ENCODE results near the gene EIF1AD. TPM values are rescaled to one million over a fixed set of nuclear protein-coding genes. Genes with fewer than 3 reads are reported as not detected.

The EIF1AD gene
- total and polyA plus RNA-seq, 3 donors from 2014 or later = 42.5 to 46.5 (median 43.2) TPM

DNA sequence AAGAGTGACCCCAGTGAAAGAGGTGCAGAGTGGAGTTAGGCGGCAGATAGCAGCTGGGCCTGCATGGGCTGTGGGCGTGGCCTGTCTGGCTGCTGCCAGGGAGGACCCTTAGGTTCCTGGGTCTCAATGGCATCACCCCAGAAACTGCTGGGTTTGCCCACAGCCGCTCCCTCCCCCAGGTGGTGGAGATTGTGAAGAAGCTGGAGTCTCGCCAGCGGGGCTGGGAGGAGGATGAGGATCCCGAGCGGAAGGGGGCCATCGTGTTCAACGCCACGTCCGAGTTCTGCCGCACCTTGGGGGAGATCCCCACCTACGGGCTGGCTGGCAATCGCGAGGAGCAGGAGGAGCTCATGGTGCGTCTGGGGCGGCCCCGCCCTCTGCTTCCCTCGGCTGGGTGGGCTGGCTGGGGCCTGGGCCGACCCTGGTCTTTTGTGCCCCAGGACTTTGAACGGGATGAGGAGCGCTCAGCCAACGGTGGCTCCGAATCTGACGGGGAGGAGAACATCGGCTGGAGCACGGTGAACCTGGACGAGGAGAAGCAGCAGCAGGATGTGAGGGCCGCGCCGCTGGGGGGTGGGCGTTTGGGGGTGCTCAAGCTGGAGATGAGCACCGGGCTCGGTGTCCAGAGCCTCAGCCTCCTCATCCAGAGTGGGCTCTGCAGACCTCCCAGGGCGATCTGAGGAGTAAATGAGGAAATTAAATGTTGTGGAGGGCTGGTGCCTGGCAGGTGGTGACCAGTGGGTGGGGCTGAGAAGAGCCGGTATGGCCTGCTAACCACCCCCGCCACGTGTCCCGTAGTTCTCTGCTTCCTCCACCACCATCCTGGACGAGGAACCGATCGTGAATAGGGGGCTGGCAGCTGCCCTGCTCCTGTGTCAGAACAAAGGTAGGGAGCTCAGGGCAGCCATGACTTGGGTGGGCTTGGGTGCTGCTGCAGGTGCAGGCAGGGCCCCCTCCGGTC, 25.5 kb downstream of the EIF1AD start:
- DNase-seq = no peak
- H3K27me3 ChIP-seq = no peaks in the 10 kb centered on the region
- no peak for TF ChIP-seq POLR2A (IDR thresholded peaks at IDR 0.05)
- TF ChIP-seq, protein P1, sequence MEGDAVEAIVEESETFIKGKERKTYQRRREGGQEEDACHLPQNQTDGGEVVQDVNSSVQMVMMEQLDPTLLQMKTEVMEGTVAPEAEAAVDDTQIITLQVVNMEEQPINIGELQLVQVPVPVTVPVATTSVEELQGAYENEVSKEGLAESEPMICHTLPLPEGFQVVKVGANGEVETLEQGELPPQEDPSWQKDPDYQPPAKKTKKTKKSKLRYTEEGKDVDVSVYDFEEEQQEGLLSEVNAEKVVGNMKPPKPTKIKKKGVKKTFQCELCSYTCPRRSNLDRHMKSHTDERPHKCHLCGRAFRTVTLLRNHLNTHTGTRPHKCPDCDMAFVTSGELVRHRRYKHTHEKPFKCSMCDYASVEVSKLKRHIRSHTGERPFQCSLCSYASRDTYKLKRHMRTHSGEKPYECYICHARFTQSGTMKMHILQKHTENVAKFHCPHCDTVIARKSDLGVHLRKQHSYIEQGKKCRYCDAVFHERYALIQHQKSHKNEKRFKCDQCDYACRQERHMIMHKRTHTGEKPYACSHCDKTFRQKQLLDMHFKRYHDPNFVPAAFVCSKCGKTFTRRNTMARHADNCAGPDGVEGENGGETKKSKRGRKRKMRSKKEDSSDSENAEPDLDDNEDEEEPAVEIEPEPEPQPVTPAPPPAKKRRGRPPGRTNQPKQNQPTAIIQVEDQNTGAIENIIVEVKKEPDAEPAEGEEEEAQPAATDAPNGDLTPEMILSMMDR (IDR thresholded peaks at IDR 0.05) = no peak
- no peaks in the 10 kb centered on the region for H3K36me3 ChIP-seq (ENCODE audit: low read depth, missing control alignments)
- H3K27ac ChIP-seq = no peak overlapping the region
- intact Hi-C loops (cut with DNase I; ENCODE audit: low total_unique reads) = no loop called here
- no peaks in the 10 kb centered on the region for H3K9me3 ChIP-seq
- WGBS, 2 donors = 81 to 83% methylated on average over 19 to 43 of the region's 43 CpGs
- H3K4me1 ChIP-seq = no peaks in the 10 kb centered on the region
- H3K4me3 ChIP-seq = no peak overlapping the region

DNA sequence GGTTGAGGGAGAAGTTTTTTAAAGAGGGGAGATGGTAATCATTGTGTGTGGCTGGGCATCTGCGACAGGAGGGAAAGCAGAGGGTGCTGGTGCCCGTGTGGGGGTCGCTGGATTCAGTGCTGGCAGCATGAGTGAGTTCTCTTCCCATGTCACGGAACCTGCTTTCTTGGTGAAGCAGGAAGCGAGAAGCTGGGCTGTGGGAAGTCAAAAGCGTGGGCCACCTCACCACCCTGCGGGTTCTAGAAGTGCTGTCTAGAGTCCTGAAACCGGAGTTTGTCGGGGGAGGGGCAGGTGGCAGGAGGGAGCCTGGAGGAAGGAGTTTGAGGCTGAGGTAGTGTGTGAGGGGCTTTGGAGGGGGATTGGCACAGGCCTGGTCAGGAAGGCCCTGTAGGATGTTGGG, 26.2 kb downstream of the EIF1AD start:
- no peak overlapping the region for H3K27ac ChIP-seq
- H3K36me3 ChIP-seq (ENCODE audit: low read depth, missing control alignments) = no peaks in the 10 kb centered on the region
- H3K27me3 ChIP-seq = no peaks in the 10 kb centered on the region
- no peaks in the 10 kb centered on the region for H3K4me1 ChIP-seq
- no peak overlapping the region for H3K4me3 ChIP-seq
- DNase-seq = no peak
- TF ChIP-seq, protein P1 (IDR thresholded peaks at IDR 0.05) = no peak
- no peak for TF ChIP-seq POLR2A (IDR thresholded peaks at IDR 0.05)
- intact Hi-C loops (cut with DNase I; ENCODE audit: low total_unique reads) = no loop called here
- WGBS, 2 donors = 93 to 94% methylated on average over 9 of the region's 9 CpGs
- no peaks in the 10 kb centered on the region for H3K9me3 ChIP-seq

- Histone ChIP-seq H3K9me3 (no peaks in the 10 kb centered on the region), H3K27me3 (no peaks in the 10 kb centered on the region), H3K4me1 (peaks cover 19% of the 10 kb centered on the region), H3K4me3 (no peak overlapping the region), H3K36me3 (ENCODE audit: low read depth, missing control alignments) (no peaks in the 10 kb centered on the region), H3K27ac (no peak overlapping the region)
- no peak for DNase-seq
- WGBS, 2 donors = 94 to 95% methylated on average over 12 to 13 of the region's 13 CpGs
- intact Hi-C loops (cut with DNase I; ENCODE audit: low total_unique reads) = no loop called here
- TF ChIP-seq POLR2A (IDR thresholded peaks at IDR 0.05) = no peak
- TF ChIP-seq, protein P1 (IDR thresholded peaks at IDR 0.05) = no peak
Observed at GRCh38 chr11:65973439-65974110, 28.4 kb downstream of the EIF1AD start.

GRCh38 chr11:65972116-65972515, 29.8 kb downstream of the EIF1AD start:
- Histone ChIP-seq H3K36me3 (ENCODE audit: low read depth, missing control alignments) (no peaks in the 10 kb centered on the region), H3K27ac (no peak overlapping the region), H3K27me3 (no peaks in the 10 kb centered on the region), H3K9me3 (no peaks in the 10 kb centered on the region), H3K4me3 (no peak overlapping the region), H3K4me1 (peaks cover 20% of the 10 kb centered on the region)
- DNase-seq = no peak
- intact Hi-C loops (cut with DNase I; ENCODE audit: low total_unique reads) = no loop called here
- TF ChIP-seq, protein P1 (IDR thresholded peaks at IDR 0.05) = no peak
- TF ChIP-seq POLR2A (IDR thresholded peaks at IDR 0.05) = no peak
- WGBS, 2 donors = 88 to 96% methylated on average over 8 of the region's 8 CpGs
